Natural killer cell (primary cell): ENCODE measurements around the gene USP7. TPM values are rescaled to one million over a fixed set of nuclear protein-coding genes. Genes with fewer than 3 reads are reported as not detected.

ENCODE experiments used
- ATAC-seq, 3 donors: fragments of 150-1000 bp in 2 of 3; fragments of 200-7000 bp in 1 of 3; cut with Tn5 transposase; 1 replicate in 1 of 3; 2 replicates in 2 of 3; pipeline ENCODE4 v1.10.0; 2021; ENCODE audit warnings: mild to moderate bottlenecking in 2 of 3, moderate library complexity in 2 of 3
- DNase-seq, 2 donors: peaks; one replicate each; pipeline versions ENCODE4 v3.0.0 to v3.0.0-alpha.2; 2013 to 2021; ENCODE audit warnings: mixed read lengths in 1 of 2
- H3K27ac ChIP-seq: one replicate; pipeline ENCODE4 v1.5.1; 2013; ENCODE audit warnings: mild to moderate bottlenecking, low read length
- H3K27me3 ChIP-seq: one replicate; pipeline ENCODE4 v1.6.1; 2013; ENCODE audit warnings: low read length; ENCODE audit not compliant: control insufficient read depth, insufficient read depth
- H3K36me3 ChIP-seq: one replicate; pipeline ENCODE4 v1.6.1; 2013; ENCODE audit warnings: low read length; ENCODE audit not compliant: control insufficient read depth, insufficient read depth
- H3K4me1 ChIP-seq: one replicate; pipeline ENCODE4 v1.6.1; 2013; ENCODE audit warnings: low read length; ENCODE audit not compliant: control insufficient read depth, insufficient read depth
- H3K4me3 ChIP-seq: one replicate; pipeline ENCODE4 v1.5.1; 2013; ENCODE audit warnings: low read length
- H3K9me3 ChIP-seq: one replicate; pipeline ENCODE4 v1.6.1; 2013; ENCODE audit warnings: low read length; ENCODE audit not compliant: control insufficient read depth, insufficient read depth
- H3K27ac Mint-ChIP-seq, 2 donors: one replicate each; pipeline ENCODE4 v1.8.0; 2022; ENCODE audit warnings: mild to moderate bottlenecking in 2 of 2, mixed read lengths in 2 of 2, moderate library complexity in 1 of 2
- H3K27me3 Mint-ChIP-seq, 2 donors: one replicate each; pipeline ENCODE4 v1.8.0; 2022; ENCODE audit warnings: low read depth in 2 of 2, mixed read lengths in 2 of 2
- H3K36me3 Mint-ChIP-seq: one replicate; pipeline ENCODE4 v1.8.0; 2022; ENCODE audit warnings: mixed read lengths
- H3K4me1 Mint-ChIP-seq, 2 donors: one replicate each; pipeline ENCODE4 v1.8.0; 2022; ENCODE audit warnings: mixed read lengths in 2 of 2
- H3K4me3 Mint-ChIP-seq: one replicate; pipeline ENCODE4 v1.8.0; 2022; ENCODE audit warnings: mild to moderate bottlenecking, moderate library complexity, mixed read lengths
- H3K9me3 Mint-ChIP-seq, 2 donors: one replicate each; pipeline ENCODE4 v1.8.0; 2022; ENCODE audit warnings: mixed read lengths in 2 of 2
- WGBS: methylation state at CpG from one replicate; pipeline ENCODE4 v1.1.7; 2013; ENCODE audit warnings: missing lambda C conversion rate; ENCODE audit not compliant: insufficient coverage; 5-methylcytosine and 5-hydroxymethylcytosine counted together
- intact Hi-C: fragments of 100-400 bp; cut with micrococcal nuclease; formaldehyde crosslinking; loops from one replicate; pipeline ENCODE4 v1.14.2; 2022
- total RNA-seq, 4 donors: library from RNA; stranded (reverse); fragments of 120-200 nt in 1 of 4; gene quantifications; one replicate each; pipeline versions ENCODE4 v1.2.3 to v1.2.4, GENCODE V29; 2013 to 2022
- TF ChIP-seq, protein P1 (sequence below): fragments of 200-600 bp; IDR thresholded peaks from one replicate; pipeline ENCODE4 v1.8.0; 2022; ENCODE audit warnings: antibody characterized with exemption

The USP7 gene
- total RNA-seq, 3 donors from 2014 or later (not counting 1 experiment from before 2014, with no cell fraction given) = 213 to 268 (median 236) TPM

DNA sequence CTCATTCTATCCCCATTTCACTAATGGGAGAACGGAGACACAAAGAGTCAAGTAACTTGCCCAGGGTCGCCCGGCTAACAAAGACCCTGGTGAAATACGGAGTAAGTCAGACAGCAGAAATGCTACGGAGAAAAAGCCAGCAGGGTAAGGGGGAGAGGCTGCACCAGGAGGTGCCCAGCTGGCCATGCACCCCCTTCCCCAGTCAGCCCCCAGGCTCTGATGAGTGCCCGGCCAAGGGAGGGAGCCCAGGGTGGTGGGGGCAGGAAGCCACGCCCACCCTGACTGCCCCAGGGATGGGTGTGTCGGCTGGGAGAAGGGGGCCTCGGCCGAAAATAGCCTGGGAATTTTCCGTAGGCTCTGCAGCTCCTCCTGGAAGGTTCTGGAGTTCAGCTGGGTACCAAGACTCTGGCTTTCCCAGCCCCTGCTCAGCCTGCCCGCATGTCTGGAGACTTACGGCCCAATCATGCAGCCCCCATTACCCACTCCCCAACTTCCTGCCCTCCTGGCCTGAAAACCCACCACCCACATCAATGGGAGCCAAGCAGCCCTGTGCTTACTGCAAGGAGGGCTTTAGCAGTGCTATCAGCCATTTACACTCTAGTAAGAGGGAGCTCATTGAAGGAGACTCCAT is 99.1 kb downstream of the USP7 start:
- Histone ChIP-seq H3K27me3 (no peaks in the 10 kb centered on the region), H3K4me1 (peaks cover 37% of the 10 kb centered on the region), H3K9me3 (no peaks in the 10 kb centered on the region), H3K4me3 (no peak overlapping the region), H3K36me3 (no peaks in the 10 kb centered on the region), H3K27ac (no peak overlapping the region)
- peak overlapping the region; percentile 35 to 60 for H3K27ac Mint-ChIP-seq
- ATAC-seq (no peak), DNase-seq (no peak)
- intact Hi-C loops = loop anchor here (5.0 kb wide), 1 partner anchor 192 kb away; the partner anchor contains the start of gene ABAT
- peaks cover 47 to 67% of the 10 kb centered on the region in 2 donors for H3K4me1 Mint-ChIP-seq
- TF ChIP-seq, protein P1, sequence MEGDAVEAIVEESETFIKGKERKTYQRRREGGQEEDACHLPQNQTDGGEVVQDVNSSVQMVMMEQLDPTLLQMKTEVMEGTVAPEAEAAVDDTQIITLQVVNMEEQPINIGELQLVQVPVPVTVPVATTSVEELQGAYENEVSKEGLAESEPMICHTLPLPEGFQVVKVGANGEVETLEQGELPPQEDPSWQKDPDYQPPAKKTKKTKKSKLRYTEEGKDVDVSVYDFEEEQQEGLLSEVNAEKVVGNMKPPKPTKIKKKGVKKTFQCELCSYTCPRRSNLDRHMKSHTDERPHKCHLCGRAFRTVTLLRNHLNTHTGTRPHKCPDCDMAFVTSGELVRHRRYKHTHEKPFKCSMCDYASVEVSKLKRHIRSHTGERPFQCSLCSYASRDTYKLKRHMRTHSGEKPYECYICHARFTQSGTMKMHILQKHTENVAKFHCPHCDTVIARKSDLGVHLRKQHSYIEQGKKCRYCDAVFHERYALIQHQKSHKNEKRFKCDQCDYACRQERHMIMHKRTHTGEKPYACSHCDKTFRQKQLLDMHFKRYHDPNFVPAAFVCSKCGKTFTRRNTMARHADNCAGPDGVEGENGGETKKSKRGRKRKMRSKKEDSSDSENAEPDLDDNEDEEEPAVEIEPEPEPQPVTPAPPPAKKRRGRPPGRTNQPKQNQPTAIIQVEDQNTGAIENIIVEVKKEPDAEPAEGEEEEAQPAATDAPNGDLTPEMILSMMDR = no peak
- no peaks in the 10 kb centered on the region for H3K27me3 Mint-ChIP-seq
- WGBS = 69% methylated on average over 13 of the region's 13 CpGs
- H3K36me3 Mint-ChIP-seq = no peaks in the 10 kb centered on the region
- peak overlapping the region; percentile 31 for H3K4me3 Mint-ChIP-seq
- H3K9me3 Mint-ChIP-seq = no peaks in the 10 kb centered on the region

DNA sequence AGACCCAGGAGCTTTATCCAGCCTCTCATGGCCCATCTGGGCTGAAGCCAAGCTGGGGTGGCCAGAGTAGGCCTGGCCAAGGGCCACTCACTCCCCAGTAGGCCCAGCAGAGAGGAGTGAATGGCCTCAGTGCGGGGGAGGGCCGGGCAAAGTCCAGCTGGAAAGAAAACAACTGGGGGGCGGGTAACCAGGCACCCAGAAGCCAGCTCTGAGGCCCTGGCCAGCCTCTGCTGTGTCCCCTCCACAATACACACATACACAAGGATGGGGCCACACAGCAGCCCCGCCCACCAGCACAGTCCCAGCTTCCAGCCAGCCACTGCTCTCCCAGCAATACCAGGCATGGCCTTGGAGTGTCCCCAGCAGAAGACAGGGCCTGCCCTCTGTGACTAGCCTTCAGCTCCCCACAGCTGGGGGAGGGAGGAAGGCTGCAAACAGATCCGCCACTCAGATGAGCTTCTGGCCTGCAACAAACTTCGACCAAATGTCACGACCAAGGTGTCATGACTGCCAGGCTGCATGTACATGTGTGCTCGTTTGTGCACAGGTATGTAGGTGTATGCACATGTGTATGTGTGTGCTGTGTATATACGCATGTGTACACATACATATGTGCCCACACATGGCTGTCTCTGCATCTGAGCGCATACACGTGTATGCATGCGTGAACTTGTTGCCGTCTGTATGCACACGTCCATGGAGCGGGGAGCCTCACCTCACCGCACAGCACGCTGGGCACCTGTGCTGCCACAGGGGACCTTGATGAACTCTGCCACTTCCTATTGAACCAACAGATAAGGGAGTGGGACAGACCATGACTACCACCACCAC is 99.9 kb downstream of the USP7 start:
- intact Hi-C loops = no loop called here

DNA sequence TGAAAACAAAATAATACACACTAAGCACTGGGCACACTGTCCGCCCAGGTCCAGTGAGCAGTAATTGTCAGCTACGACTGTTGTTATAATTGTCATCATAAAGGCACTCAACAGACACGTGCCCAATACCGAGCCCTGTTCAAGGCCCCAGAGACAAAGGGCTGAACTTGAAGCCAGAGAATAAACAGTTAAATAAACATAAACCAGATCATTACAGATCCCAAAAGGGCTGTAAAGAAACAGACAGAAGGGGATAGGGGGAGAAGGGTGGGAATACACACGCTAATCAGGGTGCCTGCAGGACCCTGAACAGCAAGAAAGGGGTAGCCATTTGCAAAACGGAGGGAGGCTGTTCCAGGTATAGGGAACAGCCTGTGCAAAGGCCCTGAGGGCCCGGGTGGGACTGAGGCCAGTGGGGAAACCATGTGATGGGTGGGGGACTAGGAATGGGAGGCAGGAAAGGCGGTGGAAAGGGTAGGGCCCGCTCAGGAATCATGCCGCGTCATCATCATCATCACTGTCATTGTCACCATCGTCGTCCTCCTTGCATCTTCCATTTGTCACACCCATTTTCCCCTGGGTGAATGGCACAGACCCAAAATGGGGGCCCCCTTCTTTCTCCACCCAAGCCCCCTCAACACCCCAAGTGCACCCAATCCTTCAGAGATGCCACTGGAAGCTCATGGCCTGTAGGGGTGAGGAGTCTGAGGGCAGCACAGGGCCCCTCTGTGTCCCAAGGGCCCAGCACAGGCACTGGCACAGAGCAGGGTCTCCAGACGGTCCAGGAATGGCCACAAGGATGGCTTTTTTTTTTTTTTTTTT is 101.2 kb downstream of the USP7 start:
- Mint-ChIP-seq H3K4me1 (peaks cover 38 to 59% of the 10 kb centered on the region in 2 donors), H3K4me3 (no peak overlapping the region), H3K36me3 (no peaks in the 10 kb centered on the region), H3K27me3 (no peaks in the 10 kb centered on the region), H3K9me3 (no peaks in the 10 kb centered on the region), H3K27ac (peak overlapping the region; percentile 29 to 75)
- ATAC-seq (no peak), DNase-seq (no peak)
- WGBS = 80% methylated on average over 14 of the region's 14 CpGs
- intact Hi-C loops = no loop called here
- Histone ChIP-seq H3K36me3 (peaks cover 10% of the 10 kb centered on the region), H3K9me3 (no peaks in the 10 kb centered on the region), H3K27ac (no peak overlapping the region), H3K27me3 (no peaks in the 10 kb centered on the region), H3K4me1 (peaks cover 27% of the 10 kb centered on the region), H3K4me3 (no peak overlapping the region)
- TF ChIP-seq, protein P1 = no peak

More for the DNA sequence above, 99.9 kb downstream of the USP7 start:
- TF ChIP-seq, protein P1 = no peak
- Histone ChIP-seq H3K9me3 (no peaks in the 10 kb centered on the region), H3K4me3 (no peak overlapping the region), H3K27ac (no peak overlapping the region), H3K36me3 (peaks cover 3% of the 10 kb centered on the region), H3K27me3 (no peaks in the 10 kb centered on the region), H3K4me1 (peaks cover 32% of the 10 kb centered on the region)
- DNase-seq (no peak), ATAC-seq (no peak)
- Mint-ChIP-seq H3K4me1 (peaks cover 40 to 60% of the 10 kb centered on the region in 2 donors), H3K4me3 (peak overlapping the region; percentile 31), H3K36me3 (no peaks in the 10 kb centered on the region), H3K27ac (peak overlapping the region; percentile 35 to 60), H3K27me3 (no peaks in the 10 kb centered on the region), H3K9me3 (no peaks in the 10 kb centered on the region)
- WGBS = 80% methylated on average over 17 of the region's 17 CpGs
